Measurements from ENCODE around the gene TBC1D19.

The TBC1D19 gene

GRCh38 chr4:26724534-26724933 is 140.7 kb downstream of the TBC1D19 start:
- Histone ChIP-seq H3K27ac (ENCODE audit: insufficient read depth, low read length, poor library complexity, severe bottlenecking) (no peak overlapping the region), H3K9me3 (ENCODE audit: control insufficient read depth, low read length) (no peaks in the 10 kb centered on the region), H3K4me1 (ENCODE audit: control insufficient read depth, insufficient read depth, low read length, poor library complexity, severe bottlenecking) (no peaks in the 10 kb centered on the region), H3K4me3 (ENCODE audit: insufficient read depth, low read depth, low read length, poor library complexity, severe bottlenecking) (no peak overlapping the region), H3K27me3 (replicated peaks; ENCODE audit: control insufficient read depth, insufficient read depth, low read length, poor library complexity, severe bottlenecking) (no peaks in the 10 kb centered on the region), H3K36me3 (ENCODE audit: control insufficient read depth, insufficient read depth, low read length) (no peaks in the 10 kb centered on the region)
- no peak for DNase-seq

GRCh38 chr4:26726655-26727387 is 142.9 kb downstream of the TBC1D19 start:
- H3K4me1 ChIP-seq (ENCODE audit: control insufficient read depth, insufficient read depth, low read length, poor library complexity, severe bottlenecking) = no peaks in the 10 kb centered on the region
- H3K9me3 ChIP-seq (ENCODE audit: control insufficient read depth, low read length) = no peaks in the 10 kb centered on the region
- no peaks in the 10 kb centered on the region for H3K36me3 ChIP-seq (ENCODE audit: control insufficient read depth, insufficient read depth, low read length)
- no peaks in the 10 kb centered on the region for H3K27me3 ChIP-seq (replicated peaks; ENCODE audit: control insufficient read depth, insufficient read depth, low read length, poor library complexity, severe bottlenecking)
- no peak overlapping the region for H3K4me3 ChIP-seq (ENCODE audit: insufficient read depth, low read depth, low read length, poor library complexity, severe bottlenecking)
- H3K27ac ChIP-seq (ENCODE audit: insufficient read depth, low read length, poor library complexity, severe bottlenecking) = no peak overlapping the region
- DNase-seq = no peak

GRCh38 chr4:26727844-26728243 is 144.0 kb downstream of the TBC1D19 start:
- no peaks in the 10 kb centered on the region for H3K36me3 ChIP-seq (ENCODE audit: control insufficient read depth, insufficient read depth, low read length)
- no peak for DNase-seq
- no peak overlapping the region for H3K4me3 ChIP-seq (ENCODE audit: insufficient read depth, low read depth, low read length, poor library complexity, severe bottlenecking)
- no peaks in the 10 kb centered on the region for H3K9me3 ChIP-seq (ENCODE audit: control insufficient read depth, low read length)
- H3K4me1 ChIP-seq (ENCODE audit: control insufficient read depth, insufficient read depth, low read length, poor library complexity, severe bottlenecking) = no peaks in the 10 kb centered on the region
- H3K27ac ChIP-seq (ENCODE audit: insufficient read depth, low read length, poor library complexity, severe bottlenecking) = no peak overlapping the region
- no peaks in the 10 kb centered on the region for H3K27me3 ChIP-seq (replicated peaks; ENCODE audit: control insufficient read depth, insufficient read depth, low read length, poor library complexity, severe bottlenecking)

GRCh38 chr4:26729027-26729426 is 145.1 kb downstream of the TBC1D19 start:
- DNase-seq = no peak
- Histone ChIP-seq H3K4me3 (ENCODE audit: insufficient read depth, low read depth, low read length, poor library complexity, severe bottlenecking) (no peak overlapping the region), H3K9me3 (ENCODE audit: control insufficient read depth, low read length) (no peaks in the 10 kb centered on the region), H3K36me3 (ENCODE audit: control insufficient read depth, insufficient read depth, low read length) (no peaks in the 10 kb centered on the region), H3K27me3 (replicated peaks; ENCODE audit: control insufficient read depth, insufficient read depth, low read length, poor library complexity, severe bottlenecking) (no peaks in the 10 kb centered on the region), H3K27ac (ENCODE audit: insufficient read depth, low read length, poor library complexity, severe bottlenecking) (no peak overlapping the region), H3K4me1 (ENCODE audit: control insufficient read depth, insufficient read depth, low read length, poor library complexity, severe bottlenecking) (no peaks in the 10 kb centered on the region)

GRCh38 chr4:26729547-26729946 is 145.7 kb downstream of the TBC1D19 start:
- DNase-seq = no peak
- no peaks in the 10 kb centered on the region for H3K9me3 ChIP-seq (ENCODE audit: control insufficient read depth, low read length)
- H3K27me3 ChIP-seq (replicated peaks; ENCODE audit: control insufficient read depth, insufficient read depth, low read length, poor library complexity, severe bottlenecking) = no peaks in the 10 kb centered on the region
- no peak overlapping the region for H3K27ac ChIP-seq (ENCODE audit: insufficient read depth, low read length, poor library complexity, severe bottlenecking)
- no peaks in the 10 kb centered on the region for H3K36me3 ChIP-seq (ENCODE audit: control insufficient read depth, insufficient read depth, low read length)
- H3K4me3 ChIP-seq (ENCODE audit: insufficient read depth, low read depth, low read length, poor library complexity, severe bottlenecking) = no peak overlapping the region
- H3K4me1 ChIP-seq (ENCODE audit: control insufficient read depth, insufficient read depth, low read length, poor library complexity, severe bottlenecking) = no peaks in the 10 kb centered on the region

GRCh38 chr4:26731351-26732035 is 147.6 kb downstream of the TBC1D19 start:
- Histone ChIP-seq H3K27ac (ENCODE audit: insufficient read depth, low read length, poor library complexity, severe bottlenecking) (no peak overlapping the region), H3K9me3 (ENCODE audit: control insufficient read depth, low read length) (no peaks in the 10 kb centered on the region), H3K4me1 (ENCODE audit: control insufficient read depth, insufficient read depth, low read length, poor library complexity, severe bottlenecking) (no peaks in the 10 kb centered on the region), H3K27me3 (replicated peaks; ENCODE audit: control insufficient read depth, insufficient read depth, low read length, poor library complexity, severe bottlenecking) (no peaks in the 10 kb centered on the region), H3K4me3 (ENCODE audit: insufficient read depth, low read depth, low read length, poor library complexity, severe bottlenecking) (no peak overlapping the region), H3K36me3 (ENCODE audit: control insufficient read depth, insufficient read depth, low read length) (no peaks in the 10 kb centered on the region)
- no peak for DNase-seq

- Histone ChIP-seq H3K9me3 (ENCODE audit: control insufficient read depth, low read length) (no peaks in the 10 kb centered on the region), H3K4me3 (ENCODE audit: insufficient read depth, low read depth, low read length, poor library complexity, severe bottlenecking) (no peak overlapping the region), H3K36me3 (ENCODE audit: control insufficient read depth, insufficient read depth, low read length) (no peaks in the 10 kb centered on the region), H3K27ac (ENCODE audit: insufficient read depth, low read length, poor library complexity, severe bottlenecking) (no peak overlapping the region), H3K4me1 (ENCODE audit: control insufficient read depth, insufficient read depth, low read length, poor library complexity, severe bottlenecking) (no peaks in the 10 kb centered on the region), H3K27me3 (replicated peaks; ENCODE audit: control insufficient read depth, insufficient read depth, low read length, poor library complexity, severe bottlenecking) (no peaks in the 10 kb centered on the region)
- DNase-seq = no peak
Measured at GRCh38 chr4:26732356-26732755, 148.5 kb downstream of the TBC1D19 start.

GRCh38 chr4:26736621-26737020 is 152.7 kb downstream of the TBC1D19 start:
- H3K27ac ChIP-seq (ENCODE audit: insufficient read depth, low read length, poor library complexity, severe bottlenecking) = no peak overlapping the region
- no peaks in the 10 kb centered on the region for H3K9me3 ChIP-seq (ENCODE audit: control insufficient read depth, low read length)
- H3K27me3 ChIP-seq (replicated peaks; ENCODE audit: control insufficient read depth, insufficient read depth, low read length, poor library complexity, severe bottlenecking) = no peaks in the 10 kb centered on the region
- no peak overlapping the region for H3K4me3 ChIP-seq (ENCODE audit: insufficient read depth, low read depth, low read length, poor library complexity, severe bottlenecking)
- no peak for DNase-seq
- no peaks in the 10 kb centered on the region for H3K36me3 ChIP-seq (ENCODE audit: control insufficient read depth, insufficient read depth, low read length)
- H3K4me1 ChIP-seq (ENCODE audit: control insufficient read depth, insufficient read depth, low read length, poor library complexity, severe bottlenecking) = no peaks in the 10 kb centered on the region

- H3K9me3 ChIP-seq (ENCODE audit: control insufficient read depth, low read length) = no peaks in the 10 kb centered on the region
- no peak overlapping the region for H3K27ac ChIP-seq (ENCODE audit: insufficient read depth, low read length, poor library complexity, severe bottlenecking)
- H3K4me3 ChIP-seq (ENCODE audit: insufficient read depth, low read depth, low read length, poor library complexity, severe bottlenecking) = no peak overlapping the region
- no peak for DNase-seq
- no peaks in the 10 kb centered on the region for H3K36me3 ChIP-seq (ENCODE audit: control insufficient read depth, insufficient read depth, low read length)
- no peaks in the 10 kb centered on the region for H3K4me1 ChIP-seq (ENCODE audit: control insufficient read depth, insufficient read depth, low read length, poor library complexity, severe bottlenecking)
- no peaks in the 10 kb centered on the region for H3K27me3 ChIP-seq (replicated peaks; ENCODE audit: control insufficient read depth, insufficient read depth, low read length, poor library complexity, severe bottlenecking)
Measured at GRCh38 chr4:26737385-26737784, 153.5 kb downstream of the TBC1D19 start.

- Histone ChIP-seq H3K36me3 (ENCODE audit: control insufficient read depth, insufficient read depth, low read length) (no peaks in the 10 kb centered on the region), H3K27ac (ENCODE audit: insufficient read depth, low read length, poor library complexity, severe bottlenecking) (no peak overlapping the region), H3K4me3 (ENCODE audit: insufficient read depth, low read depth, low read length, poor library complexity, severe bottlenecking) (no peak overlapping the region), H3K9me3 (ENCODE audit: control insufficient read depth, low read length) (no peaks in the 10 kb centered on the region), H3K4me1 (ENCODE audit: control insufficient read depth, insufficient read depth, low read length, poor library complexity, severe bottlenecking) (no peaks in the 10 kb centered on the region), H3K27me3 (replicated peaks; ENCODE audit: control insufficient read depth, insufficient read depth, low read length, poor library complexity, severe bottlenecking) (no peaks in the 10 kb centered on the region)
- DNase-seq = no peak
Measured at GRCh38 chr4:26741491-26741871, 157.6 kb downstream of the TBC1D19 start.

All from effector memory CD4-positive, alpha-beta T cell (primary cell).